NCI-H187 treated with DMSO at 0.1 percent for 48 hours (cell line): ENCODE results near the gene XAGE1A.
"Not testable (repeated sequence)": the region's sequence is repeated elsewhere in the genome, so short reads cannot be mapped to it uniquely, and the experiment has no call there.

Experiments used
- DNase-seq: peaks from one replicate; lab custom pipeline; 2025; lab: John Stamatoyannopoulos, UW

XAGE1A gene, protein sequence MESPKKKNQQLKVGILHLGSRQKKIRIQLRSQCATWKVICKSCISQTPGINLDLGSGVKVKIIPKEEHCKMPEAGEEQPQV

DNA sequence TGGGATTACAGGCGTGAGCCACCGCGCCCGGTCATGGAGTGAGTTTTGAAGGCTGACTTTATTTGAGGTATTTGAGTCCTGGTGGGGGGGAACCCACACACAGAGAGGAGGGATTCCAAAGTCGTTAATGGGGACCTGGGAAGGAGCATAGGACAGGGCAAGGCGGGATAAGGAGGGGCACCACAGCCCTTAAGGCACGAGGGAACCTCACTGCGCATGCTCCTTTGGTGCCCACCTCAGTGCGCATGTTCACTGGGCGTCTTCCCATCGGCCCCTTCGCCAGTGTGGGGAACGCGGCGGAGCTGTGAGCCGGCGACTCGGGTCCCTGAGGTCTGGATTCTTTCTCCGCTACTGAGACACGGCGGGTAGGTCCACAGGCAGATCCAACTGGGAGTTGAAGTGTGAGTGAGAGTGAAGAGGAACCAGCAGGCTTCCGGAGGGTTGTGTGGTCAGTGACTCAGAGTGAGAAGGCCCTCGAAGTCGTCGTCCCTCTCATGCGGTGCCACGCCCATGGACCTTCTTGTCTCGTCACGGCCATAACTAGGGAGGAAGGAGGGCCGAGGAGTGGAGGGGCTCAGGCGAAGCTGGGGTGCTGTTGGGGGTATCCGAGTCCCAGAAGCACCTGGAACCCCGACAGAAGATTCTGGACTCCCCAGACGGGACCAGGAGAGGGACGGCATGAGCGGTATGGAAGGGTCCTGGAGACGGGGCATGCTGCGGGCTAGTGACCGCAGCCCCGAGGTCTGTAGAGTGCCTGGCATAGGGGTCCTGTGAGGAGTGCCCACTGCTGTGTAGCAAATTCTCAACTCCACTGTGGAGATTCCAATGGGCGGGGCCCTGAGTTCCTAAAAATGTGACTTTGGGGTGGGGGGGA is at the start of gene XAGE1A:
Gene XAGE1A, plus strand, starts transcription at position 264 of the 874 bp plus-strand sequence. CDS start 1,554 bp downstream, outside the sequence.
- not testable (repeated sequence) for DNase-seq

DNA sequence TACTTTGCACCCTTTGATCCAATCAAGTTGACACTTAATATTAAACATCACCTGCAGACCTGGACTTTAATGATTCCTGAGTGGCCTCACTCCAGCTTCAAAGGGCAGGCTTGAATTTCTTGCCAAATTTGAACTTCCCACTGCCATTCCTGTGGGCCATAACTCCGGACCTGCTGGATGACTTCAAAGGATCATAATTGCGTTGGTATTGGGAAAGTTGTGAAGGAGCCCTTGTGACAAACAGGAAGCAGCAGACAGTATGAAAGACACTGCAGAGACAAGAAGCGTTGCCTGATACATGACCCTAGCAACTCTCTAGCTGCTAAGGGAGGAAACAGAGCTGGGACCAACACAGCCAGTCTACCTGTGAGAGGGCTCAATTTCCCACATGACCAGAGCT is 43.6 kb upstream of the XAGE1A start:
- not testable (repeated sequence) for DNase-seq

DNA sequence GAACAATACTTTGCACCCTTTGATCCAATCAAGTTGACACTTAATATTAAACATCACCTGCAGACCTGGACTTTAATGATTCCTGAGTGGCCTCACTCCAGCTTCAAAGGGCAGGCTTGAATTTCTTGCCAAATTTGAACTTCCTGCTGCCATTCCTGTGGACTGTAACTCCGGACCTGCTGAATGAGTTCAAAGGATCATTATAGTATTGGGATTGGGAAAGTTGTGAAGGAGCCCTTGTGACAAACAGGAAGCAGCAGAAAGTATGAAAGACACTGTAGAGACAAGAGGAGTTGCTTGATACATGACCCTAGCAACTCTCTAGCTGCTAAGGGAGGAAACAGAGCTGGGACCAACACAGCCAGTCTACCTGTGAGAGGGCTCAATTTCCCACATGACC is 24.3 kb upstream of the XAGE1A start:
- not testable (repeated sequence) for DNase-seq

DNA sequence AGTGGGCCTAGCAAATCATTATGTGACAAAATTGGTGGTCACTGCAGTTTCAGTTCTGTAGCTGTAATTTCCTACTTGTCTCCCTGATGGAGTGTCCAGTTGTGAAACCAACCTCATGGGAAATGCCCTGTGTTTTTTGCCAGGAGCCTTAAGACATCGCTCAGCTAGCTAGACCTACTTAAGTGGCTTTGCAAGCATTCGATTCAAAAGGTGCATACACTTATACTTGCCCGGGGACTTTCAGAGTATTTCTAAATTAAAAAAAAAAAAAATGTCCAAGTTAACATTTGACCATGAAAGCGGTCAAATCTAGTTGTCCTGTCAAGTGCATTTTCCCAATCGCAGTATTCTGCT is 788 bp downstream of the XAGE1A start:
- not testable (repeated sequence) for DNase-seq

DNA sequence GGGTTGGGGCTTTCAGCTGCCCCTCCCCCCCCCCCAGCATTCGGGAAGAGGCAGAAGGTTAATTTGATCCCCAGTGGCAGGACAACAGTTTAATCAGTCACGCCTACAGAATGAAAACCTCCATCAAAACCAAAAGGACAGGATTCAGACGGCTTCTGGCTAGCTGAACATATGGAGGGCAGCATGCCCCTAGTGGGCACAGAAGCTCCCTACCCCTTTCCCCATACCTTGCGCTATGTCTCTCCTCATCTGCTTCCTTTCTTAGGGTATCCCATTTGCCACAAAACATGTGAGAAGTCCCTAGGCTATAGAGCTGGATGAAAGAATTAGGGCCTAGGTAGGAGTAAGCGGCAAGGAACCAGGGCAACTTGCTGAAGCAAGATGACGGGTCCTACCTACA is 5.8 kb downstream of the XAGE1A start:
- not testable (repeated sequence) for DNase-seq

DNA sequence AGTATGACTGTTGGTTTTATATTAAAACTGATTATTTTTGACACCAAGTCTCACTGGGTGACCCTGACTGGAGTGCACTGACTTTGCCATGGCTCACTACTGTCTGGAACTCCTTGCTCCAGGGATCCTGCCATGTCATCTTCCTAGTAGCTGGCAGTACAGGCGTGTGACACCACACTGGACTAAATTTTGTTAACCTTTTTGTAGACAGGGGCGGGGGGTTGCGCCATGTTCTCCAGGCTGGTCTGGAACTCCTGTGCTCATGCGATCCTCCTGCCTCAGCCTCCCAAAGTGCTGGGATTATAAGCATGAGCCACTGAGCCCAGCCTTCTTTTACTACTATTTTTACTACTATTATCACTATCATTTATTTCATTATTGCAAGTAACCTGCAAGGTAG is 8.9 kb downstream of the XAGE1A start:
- DNase-seq, result no peak

DNA sequence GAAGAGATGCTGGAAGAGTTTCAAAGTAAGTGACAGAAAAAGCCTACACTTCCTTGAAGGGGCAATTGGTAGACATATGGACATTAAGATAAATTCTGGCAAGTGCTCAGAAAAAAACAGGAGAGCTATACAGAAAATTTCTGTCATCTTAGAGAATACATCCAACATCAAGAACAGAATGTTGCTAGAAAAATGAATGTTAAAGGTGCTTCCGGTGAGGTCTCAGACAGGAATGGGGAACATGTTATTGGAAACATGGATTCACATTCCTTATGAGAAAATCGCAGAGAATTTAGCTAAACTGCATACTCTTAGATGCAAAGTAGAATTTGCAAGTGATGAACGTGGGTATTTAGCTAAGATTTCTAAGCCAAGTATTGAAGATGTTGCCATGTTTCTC is 11.7 kb downstream of the XAGE1A start:
- DNase-seq, result no peak

DNA sequence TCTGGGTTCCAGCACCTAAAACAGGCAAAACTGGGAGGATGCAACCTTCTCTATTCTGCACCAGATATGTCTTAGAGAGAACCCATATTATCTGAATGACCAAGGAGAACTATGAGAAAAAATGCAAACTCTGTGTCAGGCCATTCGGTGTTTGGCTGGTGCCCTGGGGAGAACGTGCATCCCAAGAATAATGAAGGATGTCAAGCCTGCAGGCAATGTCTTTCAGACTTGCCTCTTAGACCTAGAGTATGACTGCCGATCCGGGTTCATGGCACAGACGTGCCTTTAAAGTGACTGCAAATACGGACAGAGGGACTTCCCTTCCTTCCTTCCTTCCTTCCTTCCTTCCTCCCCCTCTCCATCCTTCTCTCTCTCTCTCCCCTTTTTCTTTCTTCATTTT is 14.3 kb downstream of the XAGE1A start:
- no peak for DNase-seq

DNA sequence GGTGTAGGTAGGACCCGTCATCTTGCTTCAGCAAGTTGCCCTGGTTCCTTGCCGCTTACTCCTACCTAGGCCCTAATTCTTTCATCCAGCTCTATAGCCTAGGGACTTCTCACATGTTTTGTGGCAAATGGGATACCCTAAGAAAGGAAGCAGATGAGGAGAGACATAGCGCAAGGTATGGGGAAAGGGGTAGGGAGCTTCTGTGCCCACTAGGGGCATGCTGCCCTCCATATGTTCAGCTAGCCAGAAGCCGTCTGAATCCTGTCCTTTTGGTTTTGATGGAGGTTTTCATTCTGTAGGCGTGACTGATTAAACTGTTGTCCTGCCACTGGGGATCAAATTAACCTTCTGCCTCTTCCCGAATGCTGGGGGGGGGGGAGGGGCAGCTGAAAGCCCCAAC is 15.5 kb downstream of the XAGE1A start:
- not testable (repeated sequence) for DNase-seq

DNA sequence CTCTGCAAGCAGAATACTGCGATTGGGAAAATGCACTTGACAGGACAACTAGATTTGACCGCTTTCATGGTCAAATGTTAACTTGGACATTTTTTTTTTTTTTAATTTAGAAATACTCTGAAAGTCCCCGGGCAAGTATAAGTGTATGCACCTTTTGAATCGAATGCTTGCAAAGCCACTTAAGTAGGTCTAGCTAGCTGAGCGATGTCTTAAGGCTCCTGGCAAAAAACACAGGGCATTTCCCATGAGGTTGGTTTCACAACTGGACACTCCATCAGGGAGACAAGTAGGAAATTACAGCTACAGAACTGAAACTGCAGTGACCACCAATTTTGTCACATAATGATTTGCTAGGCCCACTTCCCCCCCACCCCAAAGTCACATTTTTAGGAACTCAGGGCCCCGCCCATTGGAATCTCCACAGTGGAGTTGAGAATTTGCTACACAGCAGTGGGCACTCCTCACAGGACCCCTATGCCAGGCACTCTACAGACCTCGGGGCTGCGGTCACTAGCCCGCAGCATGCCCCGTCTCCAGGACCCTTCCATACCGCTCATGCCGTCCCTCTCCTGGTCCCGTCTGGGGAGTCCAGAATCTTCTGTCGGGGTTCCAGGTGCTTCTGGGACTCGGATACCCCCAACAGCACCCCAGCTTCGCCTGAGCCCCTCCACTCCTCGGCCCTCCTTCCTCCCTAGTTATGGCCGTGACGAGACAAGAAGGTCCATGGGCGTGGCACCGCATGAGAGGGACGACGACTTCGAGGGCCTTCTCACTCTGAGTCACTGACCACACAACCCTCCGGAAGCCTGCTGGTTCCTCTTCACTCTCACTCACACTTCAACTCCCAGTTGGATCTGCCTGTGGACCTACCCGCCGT is 20.7 kb downstream of the XAGE1A start:
- DNase-seq, result not testable (repeated sequence)

DNA sequence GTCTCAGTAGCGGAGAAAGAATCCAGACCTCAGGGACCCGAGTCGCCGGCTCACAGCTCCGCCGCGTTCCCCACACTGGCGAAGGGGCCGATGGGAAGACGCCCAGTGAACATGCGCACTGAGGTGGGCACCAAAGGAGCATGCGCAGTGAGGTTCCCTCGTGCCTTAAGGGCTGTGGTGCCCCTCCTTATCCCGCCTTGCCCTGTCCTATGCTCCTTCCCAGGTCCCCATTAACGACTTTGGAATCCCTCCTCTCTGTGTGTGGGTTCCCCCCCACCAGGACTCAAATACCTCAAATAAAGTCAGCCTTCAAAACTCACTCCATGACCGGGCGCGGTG is 21.3 kb downstream of the XAGE1A start, which contains the start of gene XAGE1B:
Gene XAGE1B, minus strand, starts transcription at position 77 of the 339 bp plus-strand sequence. CDS start 1,536 bp downstream, outside the sequence.
- not testable (repeated sequence) for DNase-seq

DNA sequence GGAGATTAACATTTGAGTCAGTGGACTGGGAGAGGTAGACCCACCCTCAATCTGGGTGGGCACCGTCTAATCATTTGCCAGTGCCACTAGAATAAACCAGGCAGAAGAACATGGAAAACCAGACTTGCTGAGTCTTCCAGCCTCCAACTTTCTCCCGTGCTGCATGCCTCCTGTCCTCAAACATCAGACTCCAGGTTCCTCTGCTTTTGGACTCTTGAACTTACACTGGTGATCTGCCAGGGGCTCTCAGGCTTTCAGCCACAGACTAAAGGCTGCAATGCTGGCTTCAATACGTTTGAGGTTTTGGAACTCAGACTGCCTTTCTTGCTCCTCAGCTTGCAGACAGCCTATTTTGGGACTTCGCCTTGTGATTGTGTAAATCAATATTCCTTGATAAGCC is 45.4 kb downstream of the XAGE1A start:
- DNase-seq, result not testable (repeated sequence)

DNA sequence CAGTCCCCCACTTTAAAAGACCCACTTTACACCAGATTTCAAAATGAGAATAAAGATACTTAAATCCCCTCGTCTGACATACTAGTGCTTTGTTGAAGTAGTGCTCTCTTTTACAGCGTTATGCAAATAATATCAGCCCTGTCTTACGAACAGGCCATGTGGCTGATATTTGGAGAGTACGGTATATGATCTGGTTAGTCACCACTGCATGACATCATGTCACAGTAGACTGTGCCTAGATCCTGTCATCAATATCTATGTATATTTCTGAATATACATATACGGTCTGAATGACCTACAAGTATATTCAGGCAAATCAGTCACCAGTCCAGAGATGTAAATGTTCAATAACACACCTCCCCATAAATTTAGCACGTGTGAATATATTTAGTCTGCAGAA is 46.7 kb downstream of the XAGE1A start:
- DNase-seq, result no peak

DNA sequence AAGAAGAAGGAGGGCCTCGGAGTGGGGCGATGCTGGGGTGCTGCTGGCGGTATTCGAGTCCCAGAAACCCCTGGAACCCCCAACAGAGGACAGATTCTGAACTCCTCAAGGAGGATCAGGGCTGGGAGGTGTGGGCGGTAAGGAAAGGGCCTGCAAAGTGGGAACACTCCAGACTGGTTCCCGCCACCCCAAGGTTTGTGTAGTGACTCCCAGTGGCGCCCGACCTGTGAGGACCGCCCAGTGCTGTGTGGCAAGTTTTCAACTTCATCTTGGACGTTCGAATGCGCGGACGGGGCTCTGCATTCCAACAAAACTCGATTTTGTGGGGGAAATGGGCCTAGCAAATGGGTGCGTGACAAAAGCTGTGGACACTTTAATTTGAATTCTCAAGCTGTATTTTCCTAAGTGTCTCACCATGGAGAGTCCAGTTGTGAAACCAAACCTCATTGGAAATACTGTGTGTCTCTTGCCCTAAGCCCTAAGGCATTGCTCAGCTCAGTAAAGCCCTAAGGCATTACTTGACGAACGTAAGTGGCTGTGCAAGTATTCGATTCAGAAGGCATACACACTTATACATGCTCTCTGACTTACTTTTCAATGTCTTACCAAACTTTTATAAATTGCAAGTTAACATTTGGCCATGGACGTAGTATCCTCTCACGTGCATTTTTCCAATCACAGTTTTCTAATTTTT is 48.7 kb downstream of the XAGE1A start:
- no peak for DNase-seq

DNA sequence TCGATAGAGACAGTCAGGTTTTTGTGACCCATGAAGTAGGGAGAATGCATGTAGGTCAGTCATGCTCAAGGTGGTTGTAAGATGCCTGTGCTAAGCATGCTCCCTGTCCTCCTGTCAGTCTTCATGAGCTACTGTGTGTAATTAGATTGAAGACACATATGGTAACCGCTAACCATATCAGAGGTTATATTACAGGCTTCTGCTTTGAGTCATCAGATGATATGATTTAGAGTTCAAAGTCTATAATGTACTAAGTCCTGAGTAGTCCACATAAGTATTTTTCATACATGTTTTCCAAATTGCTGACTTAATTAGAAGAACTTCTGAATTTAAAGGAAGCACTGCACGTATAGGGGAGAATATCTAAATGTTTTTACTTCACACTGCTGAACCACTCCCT is 53.2 kb downstream of the XAGE1A start:
- DNase-seq, result not testable (repeated sequence)
